Cardiac muscle cell (in vitro differentiated cells and primary cell): ENCODE results near the gene ABCC10. TPM values are rescaled to one million over a fixed set of nuclear protein-coding genes. Genes with fewer than 3 reads are reported as not detected.
A peak's percentile ranks its signal among the peaks of the same experiment; 100 is the strongest.

Source experiments
- DNase-seq, 2 donors: peaks; one replicate each; pipeline versions ENCODE4 v3.0.0 to v3.0.0-alpha.2; 2010 to 2017; ENCODE audit warnings: low read depth in 1 of 2, low spot score in 1 of 2
- H3K27ac ChIP-seq: fragments of 200-600 bp; sonication (generic); 2 replicates; pipeline ENCODE4 v1.5.1; 2016
- H3K27me3 ChIP-seq: fragments of 200-600 bp; sonication (generic); 2 replicates; pipeline ENCODE4 v1.6.0; 2016; ENCODE audit warnings: control low read depth
- H3K36me3 ChIP-seq: fragments of 200-600 bp; sonication (generic); 2 replicates; pipeline ENCODE4 v1.5.1; 2016; ENCODE audit warnings: control low read depth
- H3K4me1 ChIP-seq: fragments of 200-600 bp; sonication (generic); 2 replicates; pipeline ENCODE4 v1.8.1; 2017; ENCODE audit warnings: low read depth, mild to moderate bottlenecking, mixed run types
- H3K4me3 ChIP-seq: fragments of 200-600 bp; sonication (generic); 2 replicates; pipeline ENCODE4 v1.5.1; 2016; ENCODE audit warnings: mild to moderate bottlenecking
- H3K9me3 ChIP-seq: fragments of 200-600 bp; sonication (generic); 2 replicates; pipeline ENCODE4 v1.5.1; 2017; ENCODE audit warnings: low read depth, mild to moderate bottlenecking, control low read depth
- polyA plus RNA-seq: library from polyadenylated mRNA; unstranded; fragments of >200 nt; fragmentation: Nextera tagmentation; extraction: Ambion mirVana; gene quantifications from 2 replicates; pipeline ENCODE4 v1.2.1, GENCODE V29; 2016
- total RNA-seq: library from RNA; depleted of rRNA; stranded (reverse); fragments of >200 nt; gene quantifications from 2 replicates; pipeline ENCODE4 v1.2.3, GENCODE V29; 2016
- TF ChIP-seq, protein P1 (sequence below): IDR thresholded peaks from 2 replicates; pipeline ENCODE4 v1.5.1; 2012; ENCODE audit warnings: low read depth, mild to moderate bottlenecking, low read length

ABCC10 gene
- total and polyA plus RNA-seq, 2 experiments from 2014 or later = 19.8 to 29.4 TPM

DNA sequence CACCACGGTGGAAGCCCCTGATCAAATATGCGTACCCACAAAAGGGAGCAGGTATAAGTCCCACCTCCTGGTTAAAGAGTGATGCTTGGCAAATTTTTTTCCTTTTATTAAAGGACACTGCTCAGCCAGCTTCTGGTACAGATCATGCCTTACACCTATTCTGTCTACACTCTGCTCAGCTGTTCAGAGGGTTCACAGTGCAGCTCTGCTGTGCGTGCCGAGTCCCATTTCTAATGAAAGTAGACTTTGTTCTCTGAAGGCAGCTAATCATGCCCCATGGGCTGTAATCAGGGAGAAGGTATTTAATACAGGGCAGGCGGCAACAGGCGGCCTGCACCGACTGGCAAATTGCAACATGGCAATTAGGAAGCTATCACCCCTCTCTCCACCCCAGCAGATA lies 66.5 kb downstream of the ABCC10 start:
- H3K27ac ChIP-seq = no peak overlapping the region
- no peak overlapping the region for H3K4me3 ChIP-seq
- H3K27me3 ChIP-seq = no peaks in the 10 kb centered on the region
- peaks cover 6% of the 10 kb centered on the region for H3K36me3 ChIP-seq
- no peak for DNase-seq
- peaks cover 13% of the 10 kb centered on the region for H3K4me1 ChIP-seq
- TF ChIP-seq, protein P1, sequence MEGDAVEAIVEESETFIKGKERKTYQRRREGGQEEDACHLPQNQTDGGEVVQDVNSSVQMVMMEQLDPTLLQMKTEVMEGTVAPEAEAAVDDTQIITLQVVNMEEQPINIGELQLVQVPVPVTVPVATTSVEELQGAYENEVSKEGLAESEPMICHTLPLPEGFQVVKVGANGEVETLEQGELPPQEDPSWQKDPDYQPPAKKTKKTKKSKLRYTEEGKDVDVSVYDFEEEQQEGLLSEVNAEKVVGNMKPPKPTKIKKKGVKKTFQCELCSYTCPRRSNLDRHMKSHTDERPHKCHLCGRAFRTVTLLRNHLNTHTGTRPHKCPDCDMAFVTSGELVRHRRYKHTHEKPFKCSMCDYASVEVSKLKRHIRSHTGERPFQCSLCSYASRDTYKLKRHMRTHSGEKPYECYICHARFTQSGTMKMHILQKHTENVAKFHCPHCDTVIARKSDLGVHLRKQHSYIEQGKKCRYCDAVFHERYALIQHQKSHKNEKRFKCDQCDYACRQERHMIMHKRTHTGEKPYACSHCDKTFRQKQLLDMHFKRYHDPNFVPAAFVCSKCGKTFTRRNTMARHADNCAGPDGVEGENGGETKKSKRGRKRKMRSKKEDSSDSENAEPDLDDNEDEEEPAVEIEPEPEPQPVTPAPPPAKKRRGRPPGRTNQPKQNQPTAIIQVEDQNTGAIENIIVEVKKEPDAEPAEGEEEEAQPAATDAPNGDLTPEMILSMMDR = no peak
- no peaks in the 10 kb centered on the region for H3K9me3 ChIP-seq

DNA sequence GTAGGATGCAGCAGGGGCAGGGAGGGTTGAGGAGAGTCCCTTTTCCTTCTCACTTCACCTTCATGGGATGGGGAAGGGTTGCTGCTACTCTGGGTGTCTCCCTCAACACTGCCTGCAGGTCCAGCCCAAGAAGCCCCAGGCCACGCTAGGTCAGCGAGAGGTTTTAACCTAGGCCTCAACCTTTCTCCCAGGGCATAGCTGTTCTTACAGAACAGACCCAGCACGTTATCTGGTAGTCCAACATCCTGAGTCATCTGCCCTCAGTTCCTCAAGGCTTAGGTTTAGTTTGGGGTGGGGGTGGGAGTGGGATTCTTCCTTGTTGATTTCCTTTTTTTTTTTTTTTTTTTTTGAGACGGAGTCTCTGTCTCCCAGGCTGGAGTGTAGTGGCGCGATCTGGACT lies 67.0 kb downstream of the ABCC10 start:
- peaks cover 13% of the 10 kb centered on the region for H3K4me1 ChIP-seq
- TF ChIP-seq, protein P1 = no peak
- no peaks in the 10 kb centered on the region for H3K27me3 ChIP-seq
- H3K36me3 ChIP-seq = peaks cover 11% of the 10 kb centered on the region
- no peak for DNase-seq
- no peaks in the 10 kb centered on the region for H3K9me3 ChIP-seq
- no peak overlapping the region for H3K27ac ChIP-seq
- no peak overlapping the region for H3K4me3 ChIP-seq

DNA sequence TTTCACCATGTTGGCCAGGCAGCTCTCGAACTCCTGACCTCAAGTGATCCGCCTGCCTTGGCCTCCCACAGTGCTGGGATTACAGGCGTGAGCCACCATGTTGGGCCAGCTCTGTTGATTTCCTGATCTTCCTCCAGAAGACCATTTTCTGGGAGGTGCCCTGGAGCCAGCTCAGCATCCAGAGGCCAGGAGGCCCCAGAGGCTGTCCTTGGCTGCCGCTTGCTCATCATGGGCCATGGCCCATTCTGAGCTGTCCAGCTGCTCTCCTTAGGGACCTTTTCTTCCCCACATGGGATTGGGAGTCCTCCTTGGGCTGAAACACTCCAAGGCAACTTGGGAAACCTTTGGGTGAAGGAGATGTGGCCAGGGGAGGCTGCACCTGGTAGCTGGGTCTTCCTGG lies 67.4 kb downstream of the ABCC10 start:
- Histone ChIP-seq H3K36me3 (peaks cover 15% of the 10 kb centered on the region), H3K9me3 (no peaks in the 10 kb centered on the region), H3K27ac (no peak overlapping the region), H3K27me3 (no peaks in the 10 kb centered on the region), H3K4me1 (peaks cover 13% of the 10 kb centered on the region), H3K4me3 (no peak overlapping the region)
- TF ChIP-seq, protein P1 = no peak
- DNase-seq = no peak

DNA sequence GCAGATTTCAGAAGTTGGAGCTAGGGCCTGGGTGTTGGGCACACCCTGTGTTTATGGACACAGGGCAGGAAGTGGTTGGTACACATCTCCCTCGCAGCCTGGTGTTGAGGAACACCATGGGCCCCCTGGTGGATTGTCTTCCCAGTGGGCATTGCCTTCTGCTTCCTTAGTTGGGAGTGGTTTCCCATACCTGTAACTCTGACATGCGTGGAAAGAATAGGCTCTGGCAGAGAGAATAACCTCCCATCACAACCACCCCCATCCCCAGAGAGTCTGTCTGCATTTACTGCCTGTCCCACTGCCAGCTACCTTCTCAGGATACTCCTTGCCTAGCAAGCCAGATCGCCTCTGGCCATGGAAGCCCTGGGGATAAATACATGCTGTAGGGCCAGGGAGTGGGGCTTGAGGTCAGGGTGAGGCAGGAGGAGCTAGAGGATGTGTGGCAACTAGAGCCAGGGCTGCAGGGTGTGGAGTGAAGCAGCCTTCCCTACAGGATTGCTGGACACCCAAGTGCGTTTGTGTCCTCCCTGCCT lies 68.1 kb downstream of the ABCC10 start:
- no peak overlapping the region for H3K4me3 ChIP-seq
- H3K4me1 ChIP-seq = peaks cover 13% of the 10 kb centered on the region
- peak overlapping the region; percentile 59 for H3K27ac ChIP-seq
- H3K9me3 ChIP-seq = no peaks in the 10 kb centered on the region
- H3K36me3 ChIP-seq = peaks cover 18% of the 10 kb centered on the region
- TF ChIP-seq, protein P1 = peak; percentile 20
- no peak for DNase-seq
- H3K27me3 ChIP-seq = no peaks in the 10 kb centered on the region

GRCh38 chr6:43496370-43497128 lies 69.2 kb downstream of the ABCC10 start:
- peaks cover 22% of the 10 kb centered on the region for H3K36me3 ChIP-seq
- H3K4me1 ChIP-seq = peaks cover 13% of the 10 kb centered on the region
- H3K27ac ChIP-seq = peak overlapping the region; percentile 59
- no peaks in the 10 kb centered on the region for H3K9me3 ChIP-seq
- TF ChIP-seq, protein P1 = peak; percentile 60
- DNase-seq = peak; percentile 46 to 65
- no peak overlapping the region for H3K4me3 ChIP-seq
- H3K27me3 ChIP-seq = no peaks in the 10 kb centered on the region
